ENCODE measurements around the gene IST1.
"Not testable (repeated sequence)": the region's sequence is repeated elsewhere in the genome, so short reads cannot be mapped to it uniquely, and the experiment has no call there.

The IST1 gene

GRCh38 chr16:71902656-71903365, 7.5 kb downstream of the IST1 start:
- Histone ChIP-seq H3K36me3 (ENCODE audit: control insufficient read depth, insufficient read depth, low read length) (peaks cover 7% of the 10 kb centered on the region), H3K4me3 (ENCODE audit: low read depth, low read length) (no peak overlapping the region), H3K9me3 (ENCODE audit: control insufficient read depth, insufficient read depth, low read depth, low read length) (no peaks in the 10 kb centered on the region), H3K27me3 (ENCODE audit: control insufficient read depth, insufficient read depth, low read length) (no peaks in the 10 kb centered on the region), H3K27ac (ENCODE audit: low read depth, low read length) (no peak overlapping the region), H3K4me1 (ENCODE audit: control insufficient read depth, insufficient read depth, low read length) (no peaks in the 10 kb centered on the region), H3K9ac (ENCODE audit: low read length) (no peak overlapping the region)

- no peak overlapping the region for H3K4me3 ChIP-seq (ENCODE audit: low read depth, low read length)
- no peak overlapping the region for H3K9ac ChIP-seq (ENCODE audit: low read length)
- H3K9me3 ChIP-seq (ENCODE audit: control insufficient read depth, insufficient read depth, low read depth, low read length) = no peaks in the 10 kb centered on the region
- H3K27me3 ChIP-seq (ENCODE audit: control insufficient read depth, insufficient read depth, low read length) = no peaks in the 10 kb centered on the region
- H3K4me1 ChIP-seq (ENCODE audit: control insufficient read depth, insufficient read depth, low read length) = no peaks in the 10 kb centered on the region
- no peak overlapping the region for H3K27ac ChIP-seq (ENCODE audit: low read depth, low read length)
- peaks cover 6% of the 10 kb centered on the region for H3K36me3 ChIP-seq (ENCODE audit: control insufficient read depth, insufficient read depth, low read length)
These were observed 8.3 kb downstream of the IST1 start for GRCh38 chr16:71903608-71904007.

- Histone ChIP-seq H3K4me1 (ENCODE audit: control insufficient read depth, insufficient read depth, low read length) (no peaks in the 10 kb centered on the region), H3K36me3 (ENCODE audit: control insufficient read depth, insufficient read depth, low read length) (peaks cover 8% of the 10 kb centered on the region), H3K9ac (ENCODE audit: low read length) (no peak overlapping the region), H3K27ac (ENCODE audit: low read depth, low read length) (no peak overlapping the region), H3K27me3 (ENCODE audit: control insufficient read depth, insufficient read depth, low read length) (no peaks in the 10 kb centered on the region), H3K4me3 (ENCODE audit: low read depth, low read length) (no peak overlapping the region), H3K9me3 (ENCODE audit: control insufficient read depth, insufficient read depth, low read depth, low read length) (no peaks in the 10 kb centered on the region; the same call in 1 of the 2 replicates)
These were observed 8.9 kb downstream of the IST1 start for GRCh38 chr16:71904239-71904638.

GRCh38 chr16:71905765-71906164, 10.4 kb downstream of the IST1 start:
- H3K4me3 ChIP-seq (ENCODE audit: low read depth, low read length); H3K27ac ChIP-seq (ENCODE audit: low read depth, low read length); H3K27me3 ChIP-seq (ENCODE audit: control insufficient read depth, insufficient read depth, low read length); H3K4me1 ChIP-seq (ENCODE audit: control insufficient read depth, insufficient read depth, low read length); H3K9me3 ChIP-seq (ENCODE audit: control insufficient read depth, insufficient read depth, low read depth, low read length); H3K9ac ChIP-seq (ENCODE audit: low read length): not testable (repeated sequence)
- peaks cover 13% of the 10 kb centered on the region for H3K36me3 ChIP-seq (ENCODE audit: control insufficient read depth, insufficient read depth, low read length)

DNA sequence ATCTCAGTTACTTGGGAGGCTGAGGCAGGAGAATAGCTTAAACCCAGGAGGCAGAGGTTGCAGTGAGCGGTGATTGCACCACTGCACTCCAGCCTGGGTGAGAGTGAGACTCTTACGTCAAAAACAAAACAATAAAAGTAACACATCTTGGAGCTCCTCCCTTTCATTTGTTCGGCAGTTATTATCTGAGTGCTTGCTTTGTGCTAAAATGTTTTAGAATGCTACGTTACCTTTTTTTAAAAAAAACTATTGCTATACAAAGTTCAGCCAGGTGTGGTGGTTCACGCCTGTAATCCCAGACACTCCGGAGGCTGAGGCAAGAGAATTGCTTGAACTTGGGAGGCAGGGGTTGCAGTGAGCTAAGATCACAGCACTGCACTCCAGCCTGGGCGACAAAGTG, 15.8 kb downstream of the IST1 start:
- Histone ChIP-seq H3K4me3 (ENCODE audit: low read depth, low read length) (no peak overlapping the region), H3K9me3 (ENCODE audit: control insufficient read depth, insufficient read depth, low read depth, low read length) (peaks cover 5% of the 10 kb centered on the region; the same call in 1 of the 2 replicates), H3K27me3 (ENCODE audit: control insufficient read depth, insufficient read depth, low read length) (no peaks in the 10 kb centered on the region), H3K4me1 (ENCODE audit: control insufficient read depth, insufficient read depth, low read length) (no peaks in the 10 kb centered on the region), H3K27ac (ENCODE audit: low read depth, low read length) (no peak overlapping the region), H3K9ac (ENCODE audit: low read length) (no peak overlapping the region), H3K36me3 (ENCODE audit: control insufficient read depth, insufficient read depth, low read length) (peaks cover 34% of the 10 kb centered on the region)

DNA sequence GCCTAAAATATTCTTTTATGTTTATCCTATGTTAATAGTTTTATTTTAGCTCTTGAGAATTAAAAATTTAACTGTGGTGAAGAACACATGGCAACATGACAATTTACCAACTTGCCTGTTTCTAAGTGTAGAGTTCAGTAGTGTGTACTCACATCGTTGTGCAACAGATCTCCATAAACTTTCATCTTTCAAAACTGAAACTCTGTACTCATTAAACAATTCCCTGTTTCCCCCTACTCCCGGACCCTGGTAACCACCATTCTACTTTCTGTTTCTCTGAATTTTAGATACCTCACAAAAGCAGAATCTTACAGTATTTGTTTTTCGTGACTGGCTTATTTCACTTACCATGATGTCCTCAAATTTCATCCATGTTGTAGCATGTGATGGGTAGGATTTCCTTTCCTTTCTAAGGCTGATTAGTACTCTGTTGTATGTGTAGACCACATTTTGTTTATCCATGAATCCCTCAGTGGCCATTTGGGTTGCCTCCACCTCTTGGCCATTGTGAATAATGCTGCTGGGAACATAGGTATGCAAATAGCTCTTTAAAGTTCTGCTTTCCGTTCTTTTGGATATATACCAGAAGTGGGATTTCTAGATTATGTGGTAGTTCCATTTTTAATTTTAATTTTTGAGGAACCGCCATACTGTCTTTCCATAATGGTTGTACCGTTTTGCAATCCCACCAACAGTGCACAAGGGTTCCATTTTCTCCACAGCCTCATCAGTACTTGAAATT, 17.4 kb downstream of the IST1 start:
- H3K36me3 ChIP-seq (ENCODE audit: control insufficient read depth, insufficient read depth, low read length) = peaks cover 50% of the 10 kb centered on the region
- no peak overlapping the region for H3K9ac ChIP-seq (ENCODE audit: low read length)
- no peak overlapping the region for H3K27ac ChIP-seq (ENCODE audit: low read depth, low read length)
- H3K4me3 ChIP-seq (ENCODE audit: low read depth, low read length) = no peak overlapping the region
- H3K4me1 ChIP-seq (ENCODE audit: control insufficient read depth, insufficient read depth, low read length) = no peaks in the 10 kb centered on the region
- H3K9me3 ChIP-seq (ENCODE audit: control insufficient read depth, insufficient read depth, low read depth, low read length) = peaks cover 5% of the 10 kb centered on the region; the same call in 1 of the 2 replicates
- H3K27me3 ChIP-seq (ENCODE audit: control insufficient read depth, insufficient read depth, low read length) = no peaks in the 10 kb centered on the region

GRCh38 chr16:71914802-71915201, 19.5 kb downstream of the IST1 start:
- Histone ChIP-seq H3K9ac (ENCODE audit: low read length) (no peak overlapping the region), H3K27me3 (ENCODE audit: control insufficient read depth, insufficient read depth, low read length) (no peaks in the 10 kb centered on the region), H3K9me3 (ENCODE audit: control insufficient read depth, insufficient read depth, low read depth, low read length) (peaks cover 8% of the 10 kb centered on the region; the same call in 1 of the 2 replicates), H3K27ac (ENCODE audit: low read depth, low read length) (no peak overlapping the region), H3K36me3 (ENCODE audit: control insufficient read depth, insufficient read depth, low read length) (peaks cover 62% of the 10 kb centered on the region), H3K4me1 (ENCODE audit: control insufficient read depth, insufficient read depth, low read length) (no peaks in the 10 kb centered on the region), H3K4me3 (ENCODE audit: low read depth, low read length) (no peak overlapping the region)

DNA sequence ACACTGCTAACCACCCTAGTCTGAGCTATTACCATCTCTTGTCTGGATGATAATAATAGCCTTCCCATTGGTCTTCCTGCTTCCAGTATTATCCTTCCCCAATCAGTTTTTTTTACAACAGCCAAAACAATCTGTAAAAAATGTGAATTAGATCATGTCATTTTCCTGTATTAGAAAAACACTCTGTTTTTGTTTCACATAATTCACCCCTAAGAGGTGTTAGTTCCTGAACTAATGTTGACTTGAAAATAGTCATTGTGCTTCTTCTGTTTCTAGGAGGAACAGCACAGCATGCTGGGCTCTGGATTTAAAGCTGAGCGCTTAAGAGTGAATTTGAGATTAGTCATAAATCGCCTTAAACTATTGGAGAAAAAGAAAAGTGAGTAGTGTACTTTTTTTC, 20.0 kb downstream of the IST1 start:
- Histone ChIP-seq H3K9me3 (ENCODE audit: control insufficient read depth, insufficient read depth, low read depth, low read length) (peaks cover 8% of the 10 kb centered on the region; the same call in 1 of the 2 replicates), H3K4me1 (ENCODE audit: control insufficient read depth, insufficient read depth, low read length) (no peaks in the 10 kb centered on the region), H3K27ac (ENCODE audit: low read depth, low read length) (no peak overlapping the region), H3K36me3 (ENCODE audit: control insufficient read depth, insufficient read depth, low read length) (peaks cover 67% of the 10 kb centered on the region), H3K9ac (ENCODE audit: low read length) (no peak overlapping the region), H3K4me3 (ENCODE audit: low read depth, low read length) (no peak overlapping the region), H3K27me3 (ENCODE audit: control insufficient read depth, insufficient read depth, low read length) (no peaks in the 10 kb centered on the region)

DNA sequence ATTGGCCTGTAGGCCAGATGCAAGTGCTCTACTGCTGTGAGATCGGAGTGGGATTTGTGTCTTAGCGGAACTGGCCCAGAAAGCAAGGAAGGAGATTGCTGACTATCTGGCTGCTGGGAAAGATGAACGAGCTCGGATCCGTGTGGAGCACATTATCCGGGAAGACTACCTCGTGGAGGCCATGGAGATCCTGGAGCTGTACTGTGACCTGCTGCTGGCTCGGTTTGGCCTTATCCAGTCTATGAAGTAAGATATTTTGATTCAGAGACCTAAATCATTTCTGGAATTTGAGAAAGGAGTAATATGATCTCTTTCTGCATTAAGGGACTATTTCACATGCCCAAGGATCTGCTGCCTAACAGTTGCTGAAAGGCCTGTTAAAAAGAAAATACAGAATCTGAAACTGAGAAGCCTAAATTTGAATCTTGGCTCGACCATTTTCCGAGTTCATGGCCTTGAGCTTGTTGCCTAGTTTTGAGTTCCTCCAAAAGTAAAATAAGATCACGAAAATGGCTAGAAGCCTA, 21.1 kb downstream of the IST1 start:
- Histone ChIP-seq H3K27ac (ENCODE audit: low read depth, low read length) (no peak overlapping the region), H3K27me3 (ENCODE audit: control insufficient read depth, insufficient read depth, low read length) (no peaks in the 10 kb centered on the region), H3K4me3 (ENCODE audit: low read depth, low read length) (no peak overlapping the region), H3K9me3 (ENCODE audit: control insufficient read depth, insufficient read depth, low read depth, low read length) (peaks cover 8% of the 10 kb centered on the region; the same call in 1 of the 2 replicates), H3K4me1 (ENCODE audit: control insufficient read depth, insufficient read depth, low read length) (no peaks in the 10 kb centered on the region), H3K9ac (ENCODE audit: low read length) (no peak overlapping the region), H3K36me3 (ENCODE audit: control insufficient read depth, insufficient read depth, low read length) (peaks cover 73% of the 10 kb centered on the region)

GRCh38 chr16:71917900-71918299, 22.6 kb downstream of the IST1 start:
- Histone ChIP-seq H3K4me3 (ENCODE audit: low read depth, low read length) (no peak overlapping the region), H3K27ac (ENCODE audit: low read depth, low read length) (no peak overlapping the region), H3K27me3 (ENCODE audit: control insufficient read depth, insufficient read depth, low read length) (no peaks in the 10 kb centered on the region), H3K36me3 (ENCODE audit: control insufficient read depth, insufficient read depth, low read length) (peaks cover 82% of the 10 kb centered on the region), H3K9me3 (ENCODE audit: control insufficient read depth, insufficient read depth, low read depth, low read length) (0 out of 2 replicates have a peak, but pooled peaks cover 3% of the 10 kb centered on the region), H3K4me1 (ENCODE audit: control insufficient read depth, insufficient read depth, low read length) (no peaks in the 10 kb centered on the region), H3K9ac (ENCODE audit: low read length) (no peak overlapping the region)

DNA sequence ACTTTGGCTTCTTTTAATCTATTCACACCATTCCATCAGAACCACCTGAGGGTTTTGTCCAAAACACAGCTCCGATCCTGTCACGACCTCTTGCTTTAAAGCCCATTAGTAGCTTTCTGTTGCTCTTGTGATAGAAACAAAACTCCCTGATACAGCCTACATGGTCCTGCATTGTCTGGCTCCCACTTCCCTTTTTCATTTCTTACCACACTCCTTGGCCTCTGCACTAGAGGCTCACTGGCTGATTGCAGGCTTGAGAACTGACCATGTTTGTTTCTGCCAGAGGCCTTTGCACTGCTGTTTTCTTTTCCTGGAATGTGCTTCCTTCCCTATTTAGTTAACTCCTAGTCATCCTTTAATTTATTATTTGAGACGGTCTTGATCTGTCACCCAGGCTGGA, 23.7 kb downstream of the IST1 start:
- H3K9ac ChIP-seq (ENCODE audit: low read length) = no peak overlapping the region
- H3K9me3 ChIP-seq (ENCODE audit: control insufficient read depth, insufficient read depth, low read depth, low read length) = 0 out of 2 replicates have a peak, but pooled peaks cover 3% of the 10 kb centered on the region
- H3K27me3 ChIP-seq (ENCODE audit: control insufficient read depth, insufficient read depth, low read length) = no peaks in the 10 kb centered on the region
- H3K27ac ChIP-seq (ENCODE audit: low read depth, low read length) = peak overlapping the region; percentile 26; the same call in 1 of the 2 replicates
- no peaks in the 10 kb centered on the region for H3K4me1 ChIP-seq (ENCODE audit: control insufficient read depth, insufficient read depth, low read length)
- H3K4me3 ChIP-seq (ENCODE audit: low read depth, low read length) = no peak overlapping the region
- peaks cover 94% of the 10 kb centered on the region for H3K36me3 ChIP-seq (ENCODE audit: control insufficient read depth, insufficient read depth, low read length)

Data from HUES6 (cell line).